Neutrophil (primary cell): ENCODE results near the gene TTN.

ENCODE experiments used
- H3K27ac ChIP-seq: fragments of 200-600 bp; sonication (generic); 2 replicates; pipeline ENCODE4 v1.5.1; 2016; ENCODE audit warnings: mild to moderate bottlenecking, moderate library complexity
- H3K27me3 ChIP-seq: fragments of 200-600 bp; sonication (generic); 2 replicates; pipeline ENCODE4 v1.6.0; 2016; ENCODE audit warnings: mild to moderate bottlenecking
- H3K36me3 ChIP-seq: fragments of 200-600 bp; sonication (generic); 2 replicates; pipeline ENCODE4 v1.5.1; 2017
- H3K4me1 ChIP-seq, 2 experiments: fragments of 200-600 bp in 1 of 2; sonication (generic) in 1 of 2; 1 replicate in 1 of 2; 2 replicates in 1 of 2; pipeline versions ENCODE4 v1.5.1 to v1.6.1; 2013 to 2016; ENCODE audit warnings: low read depth in 1 of 2, low read length in 1 of 2, mild to moderate bottlenecking in 1 of 2, moderate library complexity in 1 of 2; ENCODE audit not compliant: control insufficient read depth in 1 of 2, insufficient read depth in 1 of 2
- H3K4me3 ChIP-seq, 2 experiments: fragments of 200-600 bp in 1 of 2; sonication (generic) in 1 of 2; 1 replicate in 1 of 2; 2 replicates in 1 of 2; pipeline ENCODE4 v1.5.1; 2013 to 2016; ENCODE audit warnings: low read depth in 1 of 2, low read length in 1 of 2, mild to moderate bottlenecking in 1 of 2, moderate library complexity in 1 of 2
- H3K9me3 ChIP-seq: fragments of 200-600 bp; sonication (generic); 2 replicates; pipeline ENCODE4 v1.5.1; 2016
- TF ChIP-seq, protein P1 (sequence below): fragments of 200-600 bp; sonication (generic); IDR thresholded peaks from 2 replicates; pipeline ENCODE4 v1.5.1; 2016; ENCODE audit warnings: antibody characterized with exemption

TTN gene

DNA sequence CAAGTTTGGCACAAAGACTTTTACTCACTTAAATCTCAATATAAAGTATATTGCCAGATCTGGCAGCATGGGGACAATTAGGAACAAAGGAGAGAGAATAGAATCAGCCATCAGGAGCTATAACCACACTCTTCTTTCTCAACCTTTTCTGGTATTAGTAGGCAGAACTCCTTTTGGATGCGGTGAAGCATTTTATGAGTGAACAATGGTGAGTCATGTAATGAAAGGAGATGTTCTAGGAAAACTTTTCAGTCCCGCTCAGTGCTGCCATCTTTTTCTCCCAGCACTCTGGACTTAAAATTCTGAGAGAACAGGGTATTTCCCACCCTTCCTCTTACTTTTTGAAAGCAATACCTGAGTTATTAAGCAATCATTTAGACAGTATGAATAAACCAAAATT, 294.7 kb downstream of the TTN start:
- TF ChIP-seq, protein P1, sequence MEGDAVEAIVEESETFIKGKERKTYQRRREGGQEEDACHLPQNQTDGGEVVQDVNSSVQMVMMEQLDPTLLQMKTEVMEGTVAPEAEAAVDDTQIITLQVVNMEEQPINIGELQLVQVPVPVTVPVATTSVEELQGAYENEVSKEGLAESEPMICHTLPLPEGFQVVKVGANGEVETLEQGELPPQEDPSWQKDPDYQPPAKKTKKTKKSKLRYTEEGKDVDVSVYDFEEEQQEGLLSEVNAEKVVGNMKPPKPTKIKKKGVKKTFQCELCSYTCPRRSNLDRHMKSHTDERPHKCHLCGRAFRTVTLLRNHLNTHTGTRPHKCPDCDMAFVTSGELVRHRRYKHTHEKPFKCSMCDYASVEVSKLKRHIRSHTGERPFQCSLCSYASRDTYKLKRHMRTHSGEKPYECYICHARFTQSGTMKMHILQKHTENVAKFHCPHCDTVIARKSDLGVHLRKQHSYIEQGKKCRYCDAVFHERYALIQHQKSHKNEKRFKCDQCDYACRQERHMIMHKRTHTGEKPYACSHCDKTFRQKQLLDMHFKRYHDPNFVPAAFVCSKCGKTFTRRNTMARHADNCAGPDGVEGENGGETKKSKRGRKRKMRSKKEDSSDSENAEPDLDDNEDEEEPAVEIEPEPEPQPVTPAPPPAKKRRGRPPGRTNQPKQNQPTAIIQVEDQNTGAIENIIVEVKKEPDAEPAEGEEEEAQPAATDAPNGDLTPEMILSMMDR, result no peak
- H3K36me3 ChIP-seq, result peaks cover 7% of the 10 kb centered on the region

DNA sequence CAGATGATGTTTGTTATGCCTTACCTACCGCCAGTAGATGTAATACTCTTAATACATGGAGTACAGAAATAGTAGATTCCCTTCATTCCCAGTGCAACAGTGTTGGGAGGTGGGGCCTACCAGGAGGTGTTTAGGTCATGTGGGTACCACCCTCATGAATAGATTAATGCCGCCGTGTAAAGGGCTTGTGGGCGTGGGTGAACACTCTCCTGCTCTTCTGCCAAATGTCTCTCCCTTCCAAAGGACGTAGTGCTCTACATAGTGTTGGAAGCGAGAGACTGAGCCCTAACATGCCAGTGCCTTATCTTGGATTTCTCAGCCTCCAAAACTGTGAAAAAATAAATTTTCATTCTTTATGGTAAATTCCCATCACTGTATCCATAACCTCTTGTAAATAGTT, 296.8 kb downstream of the TTN start:
- Histone ChIP-seq H3K9me3 (no peaks in the 10 kb centered on the region), H3K36me3 (peaks cover 7% of the 10 kb centered on the region), H3K27ac (no peak overlapping the region), H3K4me1 (peaks cover 14 to 20% of the 10 kb centered on the region in 2 experiments), H3K27me3 (no peaks in the 10 kb centered on the region), H3K4me3 (no peak overlapping the region)
- TF ChIP-seq, protein P1, result no peak

More for the DNA sequence above, 294.7 kb downstream of the TTN start:
- H3K27ac ChIP-seq, result no peak overlapping the region
- no peak overlapping the region for H3K4me3 ChIP-seq
- H3K9me3 ChIP-seq, result no peaks in the 10 kb centered on the region
- H3K27me3 ChIP-seq, result no peaks in the 10 kb centered on the region
- peaks cover 8 to 14% of the 10 kb centered on the region in 2 experiments for H3K4me1 ChIP-seq

DNA sequence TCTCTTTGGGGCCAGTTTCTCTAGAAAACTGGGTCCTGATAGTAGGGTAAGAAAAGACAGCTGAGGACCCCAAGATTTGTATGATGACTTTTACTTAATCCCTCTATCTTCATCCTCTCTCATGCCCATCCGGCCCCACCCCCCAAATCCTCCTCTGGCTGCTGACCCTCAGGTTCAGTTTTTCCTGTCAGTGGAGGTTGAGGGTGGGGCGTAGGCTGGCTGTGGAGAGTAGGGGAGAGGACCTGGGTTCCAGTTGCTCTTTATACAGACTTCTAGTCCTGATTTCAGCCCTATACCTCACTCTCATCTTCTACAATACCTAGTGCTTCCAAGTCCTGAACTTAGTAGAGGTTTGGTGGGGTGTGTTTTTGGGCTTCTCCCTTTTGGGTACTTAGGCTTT, 298.6 kb downstream of the TTN start:
- Histone ChIP-seq H3K9me3 (no peaks in the 10 kb centered on the region), H3K36me3 (peaks cover 24% of the 10 kb centered on the region), H3K4me3 (no peak overlapping the region), H3K4me1 (peaks cover 14 to 20% of the 10 kb centered on the region in 2 experiments), H3K27me3 (no peaks in the 10 kb centered on the region), H3K27ac (peak overlapping the region; percentile 43)
- TF ChIP-seq, protein P1, result no peak

DNA sequence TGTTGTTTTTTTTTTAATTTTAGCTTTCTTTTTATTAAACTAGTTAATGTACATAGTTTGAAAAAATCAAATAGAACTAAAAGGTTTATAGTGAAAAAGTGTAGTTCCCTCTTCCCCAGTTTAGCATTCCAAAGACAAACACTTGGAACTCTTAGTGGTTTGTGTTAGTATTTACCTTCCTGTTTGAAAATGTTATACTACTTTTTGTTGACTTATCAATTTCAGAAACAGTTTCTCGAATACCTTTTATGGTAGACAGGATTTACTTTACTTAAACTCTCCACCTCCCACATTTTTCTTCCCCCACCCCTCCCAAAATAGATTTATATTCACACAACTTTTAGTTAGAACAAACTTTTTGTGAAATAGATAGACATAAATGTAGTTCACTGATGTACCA, 300.3 kb downstream of the TTN start:
- Histone ChIP-seq H3K9me3 (no peaks in the 10 kb centered on the region), H3K4me1 (peaks cover 14 to 20% of the 10 kb centered on the region in 2 experiments), H3K4me3 (no peak overlapping the region), H3K27me3 (no peaks in the 10 kb centered on the region), H3K36me3 (peaks cover 40% of the 10 kb centered on the region), H3K27ac (no peak overlapping the region)
- TF ChIP-seq, protein P1, result no peak

DNA sequence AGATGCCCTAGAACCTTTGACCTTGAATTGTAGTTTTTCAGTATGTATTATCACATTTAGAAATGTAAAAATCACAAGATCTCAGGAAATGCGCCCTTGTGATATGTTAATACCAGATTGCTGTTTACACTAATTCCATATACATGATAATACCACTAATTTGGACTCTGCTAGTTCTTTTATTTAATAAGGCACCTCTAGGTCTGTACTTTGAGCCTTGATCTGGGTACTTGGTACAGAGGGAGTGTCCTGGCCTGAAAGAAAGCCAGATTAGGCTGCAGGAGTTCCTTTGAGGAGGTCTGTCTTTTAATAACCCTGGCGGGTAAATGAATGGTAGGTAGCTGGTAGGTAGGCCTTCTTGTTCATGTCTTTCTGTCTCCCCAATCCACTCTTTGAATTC, 300.7 kb downstream of the TTN start:
- TF ChIP-seq, protein P1, result no peak
- Histone ChIP-seq H3K27me3 (no peaks in the 10 kb centered on the region), H3K27ac (peak overlapping the region; percentile 0), H3K36me3 (peaks cover 40% of the 10 kb centered on the region), H3K4me3 (no peak overlapping the region), H3K9me3 (no peaks in the 10 kb centered on the region), H3K4me1 (peaks cover 14 to 20% of the 10 kb centered on the region in 2 experiments)

DNA sequence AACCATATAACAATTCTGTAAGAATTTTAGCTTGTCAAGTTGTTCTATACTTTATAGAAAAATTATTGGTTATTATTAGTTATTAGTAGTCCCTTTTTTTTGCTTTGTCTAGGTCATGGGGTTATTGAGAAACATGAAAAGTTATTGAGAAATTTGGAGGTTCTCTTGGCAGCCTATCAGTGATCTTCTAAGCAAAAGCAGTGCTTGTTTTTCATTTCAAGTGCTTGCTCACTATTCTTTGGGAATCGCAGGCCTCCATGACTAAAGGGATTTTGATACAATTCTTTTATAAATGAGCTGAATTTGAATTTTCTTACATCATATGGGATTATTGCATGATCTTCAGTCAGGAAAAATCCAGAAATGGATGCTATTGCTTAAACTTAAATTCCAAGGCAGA, 301.1 kb downstream of the TTN start:
- Histone ChIP-seq H3K27ac (peak overlapping the region; percentile 0), H3K36me3 (peaks cover 42% of the 10 kb centered on the region), H3K4me3 (no peak overlapping the region), H3K27me3 (no peaks in the 10 kb centered on the region), H3K4me1 (peaks cover 14 to 20% of the 10 kb centered on the region in 2 experiments), H3K9me3 (no peaks in the 10 kb centered on the region)
- TF ChIP-seq, protein P1, result no peak
